Endothelial cell of umbilical vein (primary cell): ENCODE results near the gene ZBTB7A. TPM values are rescaled to one million over a fixed set of nuclear protein-coding genes. Genes with fewer than 3 reads are reported as not detected.

ENCODE experiments used
- BruUV-seq: library from RNA; stranded (reverse); fragments of 400-500 nt; replicated peaks from 2 replicates; lab custom pipeline; 2021; lab: Mats Ljungman, UMichigan
- CTCF ChIA-PET: fragments of 300-600, 350-600 bp; sonication (Branson Sonifier 250); formaldehyde crosslinking; loops from one replicate; lab custom pipeline; 2021; ENCODE audit warnings: antibody characterized with exemption, inconsistent platforms; lab: Charles Lee
- POLR2A ChIA-PET: fragments of 300-600, 350-600 bp; sonication (Branson Sonifier 250); formaldehyde crosslinking; loops from one replicate; lab custom pipeline; 2021; ENCODE audit warnings: antibody characterized with exemption, inconsistent platforms; lab: Charles Lee
- DNase-seq: peaks from one replicate; pipeline ENCODE4 v3.0.0-alpha.2; 2011; ENCODE audit warnings: low read depth, low spot score
- FAIRE-seq: peaks from 2 replicates; lab custom pipeline; 2011; peaks lifted over from hg19 to GRCh38; lab: Jason Lieb, UNC
- H2AFZ ChIP-seq: 2 replicates; pipeline ENCODE4 v1.6.0; 2012; ENCODE audit warnings: low read depth, low read length, control low read depth, inconsistent platforms
- H3K27ac ChIP-seq: 2 replicates; pipeline ENCODE4 v1.5.1; 2011; ENCODE audit warnings: low read depth, mild to moderate bottlenecking, control low read depth, low read length, moderate library complexity; ENCODE audit not compliant: insufficient read depth
- H3K27me3 ChIP-seq, 2 experiments: 2 replicates each; pipeline versions ENCODE4 v1.6.0 to v1.6.1; 2011; ENCODE audit warnings: low read length in 2 of 2, mixed read lengths in 1 of 2; ENCODE audit not compliant: control insufficient read depth in 2 of 2, insufficient read depth in 2 of 2
- H3K36me3 ChIP-seq, 2 experiments: 2 replicates in 1 of 2; 3 replicates in 1 of 2; pipeline ENCODE4 v1.5.1; 2011; ENCODE audit warnings: low read length in 2 of 2, mild to moderate bottlenecking in 1 of 2, moderate library complexity in 1 of 2; ENCODE audit not compliant: control insufficient read depth in 2 of 2, insufficient read depth in 2 of 2; ENCODE audit errors: extremely low read depth in 1 of 2
- H3K4me1 ChIP-seq: 3 replicates; pipeline ENCODE4 v1.5.1; 2011; ENCODE audit warnings: mild to moderate bottlenecking, low read length; ENCODE audit not compliant: control insufficient read depth, insufficient read depth; ENCODE audit errors: extremely low read depth
- H3K4me2 ChIP-seq: 2 replicates; pipeline ENCODE4 v1.6.1; 2011; ENCODE audit warnings: low read length, control low read depth, mixed read lengths; ENCODE audit not compliant: insufficient read depth
- H3K4me3 ChIP-seq, 3 experiments: fragments of 200-600 bp in 1 of 3; sonication (generic), shearing (Covaris generic) in 1 of 3; replicated peaks in 1 of 3; 2 replicates each; pipeline ENCODE4 v1.5.1; 2011 to 2016; ENCODE audit warnings: control low read depth in 3 of 3, low read length in 3 of 3, mild to moderate bottlenecking in 2 of 3, inconsistent platforms in 1 of 3, low read depth in 1 of 3, moderate library complexity in 1 of 3; ENCODE audit not compliant: insufficient read depth in 1 of 3
- H3K79me2 ChIP-seq: 2 replicates; pipeline ENCODE4 v1.6.0; 2012; ENCODE audit warnings: low read length, inconsistent platforms; ENCODE audit not compliant: control insufficient read depth, insufficient read depth
- H3K9ac ChIP-seq: replicated peaks from 2 replicates; pipeline ENCODE3; 2011; ENCODE audit warnings: low read length, control low read depth; ENCODE audit not compliant: insufficient read depth; ENCODE audit errors: extremely low read depth
- H3K9me1 ChIP-seq: replicated peaks from 3 replicates; pipeline ENCODE4 v1.6.0; 2011; ENCODE audit warnings: mild to moderate bottlenecking, low read length; ENCODE audit not compliant: control insufficient read depth, insufficient read depth; ENCODE audit errors: extremely low read depth
- H3K9me3 ChIP-seq: replicated peaks from 2 replicates; pipeline ENCODE4 v1.5.1; 2012; ENCODE audit warnings: low read length, inconsistent platforms; ENCODE audit not compliant: control insufficient read depth, insufficient read depth
- H4K20me1 ChIP-seq: replicated peaks from 2 replicates; pipeline ENCODE3; 2011; ENCODE audit warnings: mild to moderate bottlenecking, low read length; ENCODE audit not compliant: control insufficient read depth, insufficient read depth; ENCODE audit errors: extremely low read depth
- EZH2 ChIP-seq: IDR thresholded peaks from 2 replicates; pipeline ENCODE4 v1.6.1; 2012; ENCODE audit warnings: borderline replicate concordance, low read depth, mild to moderate bottlenecking, moderate library complexity, low read length, inconsistent platforms; ENCODE audit not compliant: severe bottlenecking
- FOS ChIP-seq: IDR thresholded peaks from 2 replicates; pipeline ENCODE4 v1.6.1; 2011; ENCODE audit warnings: mild to moderate bottlenecking, low read length, moderate library complexity, borderline replicate concordance; ENCODE audit not compliant: insufficient read depth
- GATA2 ChIP-seq: IDR thresholded peaks from 2 replicates; pipeline ENCODE4 v1.7.0; 2011; ENCODE audit warnings: low read depth, mild to moderate bottlenecking, moderate library complexity, mixed read lengths, low read length; ENCODE audit not compliant: insufficient read length, insufficient read depth
- JUN ChIP-seq: IDR thresholded peaks from 2 replicates; pipeline ENCODE4 v1.6.1; 2011; ENCODE audit warnings: borderline replicate concordance, low read depth; ENCODE audit not compliant: insufficient read length, insufficient read depth
- MYC ChIP-seq: IDR thresholded peaks from one replicate; pipeline ENCODE4 v1.6.1; 2011; ENCODE audit warnings: mild to moderate bottlenecking, low read depth, low read length
- POLR2A ChIP-seq: IDR thresholded peaks from 2 replicates; pipeline ENCODE4 v1.6.1; 2012; ENCODE audit warnings: low read depth, mild to moderate bottlenecking, control low read depth, low read length
- POLR2AphosphoS5 ChIP-seq: IDR thresholded peaks from 2 replicates; pipeline ENCODE4 v1.6.1; 2012; ENCODE audit warnings: low read depth, mild to moderate bottlenecking, control low read depth, low read length, moderate library complexity; ENCODE audit not compliant: insufficient read depth
- dilution Hi-C: fragments of 300-500 bp; cut with MboI; formaldehyde crosslinking; loops from one replicate; pipeline ENCODE4 v1.15.0; 2019; ENCODE audit warnings: low sequenced_read_pairs; ENCODE audit not compliant: extremely low pct_ligation_motif_present
- intact Hi-C: fragments of 100-400 bp; cut with micrococcal nuclease; formaldehyde crosslinking; loops from one replicate; pipeline ENCODE4 v1.10.0; 2022
- polyA plus RNA-seq, 4 experiments: library from polyadenylated mRNA; depleted of rRNA in 3 of 4; stranded (reverse) in 3 of 4; unstranded in 1 of 4; fragments of >200 nt; gene quantifications; 2 replicates each; pipeline versions ENCODE4 v1.2.1 to v1.2.3, GENCODE V29; 2011 to 2012; ENCODE audit warnings: missing spikeins in 1 of 4
- total RNA-seq: library from RNA; stranded (reverse); gene quantifications from 2 replicates; pipeline ENCODE4 v1.2.3, GENCODE V29; 2021
- TF ChIP-seq, protein P1 (sequence below): IDR thresholded peaks from 2 replicates; pipeline ENCODE4 v1.6.1; 2011; ENCODE audit not compliant: insufficient read depth, insufficient read length
- TF ChIP-seq, protein P2 (sequence below), 2 donors: IDR thresholded peaks; 1 replicate in 1 of 2; 2 replicates in 1 of 2; pipeline ENCODE4 v1.5.1; 2011; ENCODE audit warnings: low read length in 2 of 2, mild to moderate bottlenecking in 2 of 2, moderate library complexity in 2 of 2, control low read depth in 1 of 2, inconsistent platforms in 1 of 2, low read depth in 1 of 2; ENCODE audit not compliant: insufficient read depth in 1 of 2; ENCODE audit errors: extremely low read depth in 1 of 2

ZBTB7A gene
- total and polyA plus RNA-seq, 2 donors (not counting 3 experiments of a cell fraction or from before 2014, with no cell fraction given): 8.2 to 29.0 TPM

- FAIRE-seq: no peak
- H3K36me3 ChIP-seq: no peaks in the 10 kb centered on the region
- no peak overlapping the region for H3K27ac ChIP-seq
- H3K4me2 ChIP-seq: no peak overlapping the region
- H4K20me1 ChIP-seq: no peaks in the 10 kb centered on the region
- H3K9me3 ChIP-seq: no peaks in the 10 kb centered on the region
- H3K9ac ChIP-seq: no peak overlapping the region
- no peak for TF ChIP-seq GATA2
- TF ChIP-seq EZH2: no peak
- no peak for TF ChIP-seq JUN
- TF ChIP-seq, protein P1, sequence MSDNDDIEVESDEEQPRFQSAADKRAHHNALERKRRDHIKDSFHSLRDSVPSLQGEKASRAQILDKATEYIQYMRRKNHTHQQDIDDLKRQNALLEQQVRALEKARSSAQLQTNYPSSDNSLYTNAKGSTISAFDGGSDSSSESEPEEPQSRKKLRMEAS: no peak
- no peak for TF ChIP-seq POLR2AphosphoS5
- TF ChIP-seq POLR2A: no peak
- no peak for TF ChIP-seq MYC
- TF ChIP-seq FOS: no peak
- TF ChIP-seq, protein P2, sequence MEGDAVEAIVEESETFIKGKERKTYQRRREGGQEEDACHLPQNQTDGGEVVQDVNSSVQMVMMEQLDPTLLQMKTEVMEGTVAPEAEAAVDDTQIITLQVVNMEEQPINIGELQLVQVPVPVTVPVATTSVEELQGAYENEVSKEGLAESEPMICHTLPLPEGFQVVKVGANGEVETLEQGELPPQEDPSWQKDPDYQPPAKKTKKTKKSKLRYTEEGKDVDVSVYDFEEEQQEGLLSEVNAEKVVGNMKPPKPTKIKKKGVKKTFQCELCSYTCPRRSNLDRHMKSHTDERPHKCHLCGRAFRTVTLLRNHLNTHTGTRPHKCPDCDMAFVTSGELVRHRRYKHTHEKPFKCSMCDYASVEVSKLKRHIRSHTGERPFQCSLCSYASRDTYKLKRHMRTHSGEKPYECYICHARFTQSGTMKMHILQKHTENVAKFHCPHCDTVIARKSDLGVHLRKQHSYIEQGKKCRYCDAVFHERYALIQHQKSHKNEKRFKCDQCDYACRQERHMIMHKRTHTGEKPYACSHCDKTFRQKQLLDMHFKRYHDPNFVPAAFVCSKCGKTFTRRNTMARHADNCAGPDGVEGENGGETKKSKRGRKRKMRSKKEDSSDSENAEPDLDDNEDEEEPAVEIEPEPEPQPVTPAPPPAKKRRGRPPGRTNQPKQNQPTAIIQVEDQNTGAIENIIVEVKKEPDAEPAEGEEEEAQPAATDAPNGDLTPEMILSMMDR (IDR thresholded peaks at IDR 0.05; ENCODE audit: extremely low read depth in 1 of 2, insufficient read depth in 1 of 2, low read depth in 1 of 2, low read length in 2 of 2): no peak
- H3K4me3 ChIP-seq: peak overlapping the region in 1 of 3 experiments; percentile 21
- H3K27me3 ChIP-seq: no peaks in the 10 kb centered on the region
- ChIA-PET POLR2A (no interaction called here), CTCF (interaction anchor here (0.9 kb wide), 1 partner anchor 56 kb away, joined by 5 read pairs; no protein-coding TSS in a partner anchor)
- no peak for DNase-seq
- intact Hi-C loops (no loop called here), dilution Hi-C loops (no loop called here)
- H3K4me1 ChIP-seq: no peaks in the 10 kb centered on the region
- H2AFZ ChIP-seq: peak overlapping the region; percentile 2
- BruUV-seq: no TSS peak
- no peaks in the 10 kb centered on the region for H3K9me1 ChIP-seq
- H3K79me2 ChIP-seq: no peaks in the 10 kb centered on the region
Observed at GRCh38 chr19:4083677-4084546, 17.2 kb upstream of the ZBTB7A start.
